ENCODE results near the gene LIN54. TPM values are rescaled to one million over a fixed set of nuclear protein-coding genes. Genes with fewer than 3 reads are reported as not detected.

Gene LIN54
- total RNA-seq, 1 donor, result 14.8 TPM

- no peaks in the 10 kb centered on the region for H3K36me3 ChIP-seq (ENCODE audit: insufficient read depth, low read length)
- H3K4me2 ChIP-seq (ENCODE audit: insufficient read depth, low read length), result peak within 1 kb of the TSS; percentile 87
- H2AFZ ChIP-seq (ENCODE audit: low read length), result peak within 1 kb of the TSS; percentile 96
- peaks cover 8% of the 10 kb centered on the region for H4K20me1 ChIP-seq (ENCODE audit: insufficient read depth, low read length)
- H3K27ac ChIP-seq (ENCODE audit: low read depth, low read length), result peak within 1 kb of the TSS; percentile 95
- peaks cover 48% of the 10 kb centered on the region for H3K79me2 ChIP-seq (ENCODE audit: insufficient read depth, low read length)
- H3K4me1 ChIP-seq (ENCODE audit: insufficient read depth, low read length), result peaks cover 16% of the 10 kb centered on the region
- H3K4me3 ChIP-seq (ENCODE audit: insufficient read depth, low read length), result peak within 1 kb of the TSS; percentile 94
- TF ChIP-seq CTCF (IDR thresholded peaks at IDR 0.05; ENCODE audit: extremely low read depth, low read depth, low read length), result no peak
- DNase-seq (ENCODE audit: insufficient read length, low spot score, missing footprints), result peak; percentile 90
- no peaks in the 10 kb centered on the region for H3K9me3 ChIP-seq (ENCODE audit: low read depth, low read length)
- H3K27me3 ChIP-seq (ENCODE audit: insufficient read depth, low read length), result no peaks in the 10 kb centered on the region
Observed at GRCh38 chr4:83034630-83035494, 24.2 kb upstream of the LIN54 start, which contains the start of gene COPS4. COPS4 (plus strand) TSS chr4:83035183; CDS start chr4:83035225, 42 bp downstream.

DNA sequence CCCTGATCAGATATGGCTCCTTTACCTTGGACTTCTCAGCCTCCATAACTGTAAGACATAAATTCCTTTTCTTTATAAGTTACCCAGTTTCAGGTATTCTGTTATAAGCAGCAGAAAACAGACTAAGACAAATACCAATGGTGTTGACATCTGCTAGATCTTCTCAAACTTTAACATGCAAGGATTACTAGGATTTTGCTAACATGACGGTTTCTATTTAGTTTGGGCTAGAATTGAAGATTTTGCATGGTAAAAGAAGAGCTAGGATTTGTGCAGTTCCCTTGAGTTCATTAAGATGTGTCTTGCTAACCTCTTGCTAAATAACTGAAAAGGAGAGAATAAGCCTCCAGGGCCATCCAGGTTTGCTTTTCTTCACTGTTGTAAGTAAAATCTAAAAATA is 19.1 kb upstream of the LIN54 start:
- TF ChIP-seq CTCF (IDR thresholded peaks at IDR 0.05; ENCODE audit: extremely low read depth, low read depth, low read length), result no peak
- no peak overlapping the region for H2AFZ ChIP-seq (ENCODE audit: low read length)

DNA sequence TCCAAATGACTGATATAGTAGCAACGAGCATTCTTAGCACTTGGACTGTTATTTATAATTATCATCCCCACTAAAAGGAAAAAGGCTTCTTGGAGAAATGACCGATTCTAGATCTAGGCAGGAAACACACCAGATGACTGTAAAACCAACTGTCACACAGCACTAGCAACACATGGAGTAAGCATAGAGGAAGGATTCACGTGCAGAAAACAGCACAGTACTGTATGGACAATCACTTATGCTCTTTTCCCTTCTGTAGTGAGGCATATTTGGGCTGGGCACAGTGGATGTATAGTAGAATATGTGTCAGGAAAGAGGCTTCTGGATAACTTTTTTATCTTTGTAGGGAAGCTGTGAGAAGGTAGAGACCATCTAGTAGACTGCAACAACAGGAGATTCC is 18.4 kb upstream of the LIN54 start:
- peak overlapping the region; percentile 63 for H2AFZ ChIP-seq (ENCODE audit: low read length)
- no peaks in the 10 kb centered on the region for H4K20me1 ChIP-seq (ENCODE audit: insufficient read depth, low read length)
- no peak for TF ChIP-seq CTCF (IDR thresholded peaks at IDR 0.05; ENCODE audit: extremely low read depth, low read depth, low read length)
- peaks cover 8% of the 10 kb centered on the region for H3K9me3 ChIP-seq (ENCODE audit: low read depth, low read length)
- H3K36me3 ChIP-seq (ENCODE audit: insufficient read depth, low read length), result no peaks in the 10 kb centered on the region
- peak; percentile 62 for DNase-seq (ENCODE audit: insufficient read length, low spot score, missing footprints)
- no peaks in the 10 kb centered on the region for H3K79me2 ChIP-seq (ENCODE audit: insufficient read depth, low read length)
- H3K4me2 ChIP-seq (ENCODE audit: insufficient read depth, low read length), result no peak overlapping the region
- H3K4me3 ChIP-seq (ENCODE audit: insufficient read depth, low read length), result no peak overlapping the region
- no peaks in the 10 kb centered on the region for H3K27me3 ChIP-seq (ENCODE audit: insufficient read depth, low read length)
- no peak overlapping the region for H3K27ac ChIP-seq (ENCODE audit: low read depth, low read length)
- H3K4me1 ChIP-seq (ENCODE audit: insufficient read depth, low read length), result no peaks in the 10 kb centered on the region

More for the DNA sequence above, 19.1 kb upstream of the LIN54 start:
- Histone ChIP-seq H3K9me3 (ENCODE audit: low read depth, low read length) (peaks cover 6% of the 10 kb centered on the region), H3K4me1 (ENCODE audit: insufficient read depth, low read length) (no peaks in the 10 kb centered on the region), H3K4me2 (ENCODE audit: insufficient read depth, low read length) (no peak overlapping the region), H3K27me3 (ENCODE audit: insufficient read depth, low read length) (no peaks in the 10 kb centered on the region), H3K4me3 (ENCODE audit: insufficient read depth, low read length) (no peak overlapping the region), H4K20me1 (ENCODE audit: insufficient read depth, low read length) (no peaks in the 10 kb centered on the region), H3K36me3 (ENCODE audit: insufficient read depth, low read length) (no peaks in the 10 kb centered on the region), H3K27ac (ENCODE audit: low read depth, low read length) (no peak overlapping the region), H3K79me2 (ENCODE audit: insufficient read depth, low read length) (no peaks in the 10 kb centered on the region)
- DNase-seq (ENCODE audit: insufficient read length, low spot score, missing footprints), result no peak

GRCh38 chr4:83025563-83025962 is 14.9 kb upstream of the LIN54 start:
- TF ChIP-seq CTCF (IDR thresholded peaks at IDR 0.05; ENCODE audit: extremely low read depth, low read depth, low read length), result no peak
- H3K36me3 ChIP-seq (ENCODE audit: insufficient read depth, low read length), result no peaks in the 10 kb centered on the region
- H3K9me3 ChIP-seq (ENCODE audit: low read depth, low read length), result peaks cover 10% of the 10 kb centered on the region
- no peak overlapping the region for H3K27ac ChIP-seq (ENCODE audit: low read depth, low read length)
- H3K27me3 ChIP-seq (ENCODE audit: insufficient read depth, low read length), result no peaks in the 10 kb centered on the region
- no peaks in the 10 kb centered on the region for H4K20me1 ChIP-seq (ENCODE audit: insufficient read depth, low read length)
- no peak overlapping the region for H3K4me3 ChIP-seq (ENCODE audit: insufficient read depth, low read length)
- no peak for DNase-seq (ENCODE audit: insufficient read length, low spot score, missing footprints)
- no peak overlapping the region for H3K4me2 ChIP-seq (ENCODE audit: insufficient read depth, low read length)
- no peaks in the 10 kb centered on the region for H3K79me2 ChIP-seq (ENCODE audit: insufficient read depth, low read length)
- H3K4me1 ChIP-seq (ENCODE audit: insufficient read depth, low read length), result peaks cover 5% of the 10 kb centered on the region
- no peak overlapping the region for H2AFZ ChIP-seq (ENCODE audit: low read length)

All from osteoblast (primary cell).